GM21367 (cell line): Measurements from ENCODE around the gene ADAM10.
"Not testable (repeated sequence)": the region's sequence is repeated elsewhere in the genome, so short reads cannot be mapped to it uniquely, and the experiment has no call there.

Experiments
- ATAC-seq: cut with Tn5 transposase; IDR thresholded peaks from one replicate; pipeline ENCODE4 v1.9.1; 2021; ENCODE audit not compliant: unreplicated experiment

The ADAM10 gene, protein sequence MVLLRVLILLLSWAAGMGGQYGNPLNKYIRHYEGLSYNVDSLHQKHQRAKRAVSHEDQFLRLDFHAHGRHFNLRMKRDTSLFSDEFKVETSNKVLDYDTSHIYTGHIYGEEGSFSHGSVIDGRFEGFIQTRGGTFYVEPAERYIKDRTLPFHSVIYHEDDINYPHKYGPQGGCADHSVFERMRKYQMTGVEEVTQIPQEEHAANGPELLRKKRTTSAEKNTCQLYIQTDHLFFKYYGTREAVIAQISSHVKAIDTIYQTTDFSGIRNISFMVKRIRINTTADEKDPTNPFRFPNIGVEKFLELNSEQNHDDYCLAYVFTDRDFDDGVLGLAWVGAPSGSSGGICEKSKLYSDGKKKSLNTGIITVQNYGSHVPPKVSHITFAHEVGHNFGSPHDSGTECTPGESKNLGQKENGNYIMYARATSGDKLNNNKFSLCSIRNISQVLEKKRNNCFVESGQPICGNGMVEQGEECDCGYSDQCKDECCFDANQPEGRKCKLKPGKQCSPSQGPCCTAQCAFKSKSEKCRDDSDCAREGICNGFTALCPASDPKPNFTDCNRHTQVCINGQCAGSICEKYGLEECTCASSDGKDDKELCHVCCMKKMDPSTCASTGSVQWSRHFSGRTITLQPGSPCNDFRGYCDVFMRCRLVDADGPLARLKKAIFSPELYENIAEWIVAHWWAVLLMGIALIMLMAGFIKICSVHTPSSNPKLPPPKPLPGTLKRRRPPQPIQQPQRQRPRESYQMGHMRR

DNA sequence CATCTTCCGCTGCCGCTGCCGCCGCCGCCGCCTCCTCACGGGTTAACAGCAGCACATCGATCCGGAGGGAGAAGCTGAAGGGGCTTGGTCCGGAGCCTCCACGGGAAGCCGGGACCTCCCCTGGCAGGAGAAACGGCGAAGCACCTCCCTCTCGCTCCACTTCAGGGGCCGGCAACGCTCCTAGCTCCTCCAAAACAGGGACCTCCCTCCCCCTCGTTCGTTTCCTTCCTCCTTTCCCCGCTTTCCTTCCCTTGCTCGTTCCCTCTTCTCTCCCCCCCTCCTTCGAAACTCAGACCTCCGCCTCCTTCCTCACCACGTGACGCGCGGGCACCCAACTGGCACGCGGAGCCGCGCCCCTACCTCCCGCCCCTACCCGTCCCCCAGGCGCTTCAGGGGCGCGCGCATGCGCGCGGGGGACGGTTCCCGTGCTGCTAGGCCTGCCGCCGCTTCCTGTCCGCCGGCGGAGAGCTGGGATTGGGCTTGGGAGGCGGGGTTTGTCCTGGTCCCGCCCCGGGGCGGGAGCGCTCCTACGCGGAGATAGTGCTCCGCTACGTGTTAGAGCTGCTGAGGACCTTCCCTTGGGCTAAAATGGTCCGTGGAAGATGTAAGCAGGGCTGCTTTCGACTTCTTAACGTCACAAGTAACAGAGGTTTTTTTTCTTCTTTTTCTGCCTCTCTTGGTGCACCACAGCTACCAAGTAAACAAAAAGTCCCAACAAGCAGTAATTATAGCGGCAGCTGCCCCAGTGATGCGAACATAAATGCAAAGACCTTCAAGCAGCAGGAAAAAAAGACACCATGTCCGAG, at the start of gene ADAM10:
TSS of gene ADAM10 (minus strand) at position 176 of the 806 bp plus-strand sequence. CDS start at position 3, 173 bp downstream.
- ATAC-seq = peak; percentile 70

DNA sequence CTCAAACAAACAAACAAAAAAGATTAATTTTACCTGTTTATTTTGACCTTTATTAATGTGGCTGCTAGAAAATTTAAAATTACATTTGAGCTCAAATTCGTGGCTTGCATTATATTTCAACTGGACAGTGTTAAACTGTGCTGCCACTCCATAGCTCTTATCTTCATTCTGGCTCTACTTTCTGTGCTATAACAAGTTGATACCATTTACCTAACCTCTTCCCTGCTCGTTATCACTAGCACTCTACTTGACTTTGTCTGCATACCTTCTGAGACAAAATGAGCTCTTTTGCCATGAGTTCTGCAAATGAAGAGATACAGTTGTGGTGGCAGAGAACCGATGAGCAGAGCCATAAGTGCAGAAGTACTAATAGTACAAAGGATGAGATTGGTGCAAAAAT, 48.0 kb upstream of the ADAM10 start:
- no peak for ATAC-seq

GRCh38 chr15:58795825-58796224, 46.3 kb upstream of the ADAM10 start:
- no peak for ATAC-seq

DNA sequence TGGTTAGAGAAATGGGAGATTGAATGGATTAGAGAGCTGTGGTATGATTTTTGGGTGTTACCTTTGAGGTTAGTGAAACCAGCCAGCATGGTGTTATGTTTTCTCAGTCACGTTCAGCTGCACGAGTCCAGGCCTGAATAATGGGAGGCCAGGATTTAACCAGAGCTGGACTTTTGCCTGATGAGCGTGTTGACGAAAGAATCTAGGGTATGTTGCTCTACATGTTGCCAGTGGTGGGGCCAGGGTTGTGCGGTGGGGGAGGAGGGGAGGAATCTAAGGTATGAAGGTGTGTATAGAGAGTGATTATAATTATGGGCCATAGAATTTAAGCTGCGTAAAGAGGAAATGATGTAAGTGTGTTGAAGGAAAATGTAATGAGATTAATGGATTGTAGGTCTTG, 44.4 kb upstream of the ADAM10 start:
- ATAC-seq = no peak

DNA sequence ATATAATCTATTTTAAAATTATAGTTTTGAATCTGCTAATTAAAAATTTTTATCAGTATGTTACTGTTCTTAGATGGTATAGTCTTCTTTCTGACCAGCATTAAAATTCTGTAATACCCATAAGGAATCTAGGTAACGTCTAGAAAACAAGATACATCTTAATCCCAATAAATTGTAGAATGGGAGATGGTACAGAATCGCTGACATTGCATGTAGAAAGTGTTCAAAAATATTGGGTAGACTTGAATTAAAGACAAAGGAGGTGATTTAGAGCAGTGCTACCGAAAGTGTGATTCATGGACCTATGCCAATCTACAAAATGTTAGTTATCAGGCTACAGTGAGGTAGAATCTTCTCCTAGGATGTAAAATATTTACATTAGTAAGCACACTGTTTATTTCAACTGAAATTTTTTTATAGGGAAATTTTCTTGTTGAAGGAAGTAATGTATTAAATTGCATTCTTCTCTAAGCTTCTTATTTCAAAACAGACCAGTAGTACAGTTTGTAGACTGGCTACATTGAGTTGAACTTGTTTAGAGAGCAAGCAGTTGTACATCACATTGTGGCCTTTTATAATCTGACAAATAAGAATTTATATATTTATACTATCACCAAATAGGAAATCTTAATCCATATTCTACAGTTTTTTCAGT, 38.7 kb upstream of the ADAM10 start:
- ATAC-seq = no peak

- ATAC-seq = no peak
Measured at GRCh38 chr15:58785355-58785754, 35.8 kb upstream of the ADAM10 start.

DNA sequence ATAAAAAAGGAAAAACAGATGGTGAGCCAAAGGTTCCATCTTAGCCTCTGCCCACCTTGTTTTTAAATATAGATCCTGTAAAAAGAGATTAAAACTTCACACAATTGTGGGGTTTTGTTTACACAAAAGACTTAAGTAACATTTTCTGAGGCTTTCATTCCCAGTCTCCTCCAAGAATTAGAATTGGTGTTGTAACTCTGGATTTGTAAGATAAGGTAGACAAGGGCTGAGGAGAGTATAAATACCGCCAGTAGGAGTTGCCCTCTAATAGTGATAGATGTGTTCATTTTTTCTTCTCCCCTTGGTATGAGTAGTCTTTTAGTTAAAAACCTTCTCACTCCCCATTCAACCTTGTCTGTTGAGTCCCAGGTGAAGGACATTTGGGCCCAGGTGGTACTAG, 30.0 kb upstream of the ADAM10 start:
- ATAC-seq = no peak

DNA sequence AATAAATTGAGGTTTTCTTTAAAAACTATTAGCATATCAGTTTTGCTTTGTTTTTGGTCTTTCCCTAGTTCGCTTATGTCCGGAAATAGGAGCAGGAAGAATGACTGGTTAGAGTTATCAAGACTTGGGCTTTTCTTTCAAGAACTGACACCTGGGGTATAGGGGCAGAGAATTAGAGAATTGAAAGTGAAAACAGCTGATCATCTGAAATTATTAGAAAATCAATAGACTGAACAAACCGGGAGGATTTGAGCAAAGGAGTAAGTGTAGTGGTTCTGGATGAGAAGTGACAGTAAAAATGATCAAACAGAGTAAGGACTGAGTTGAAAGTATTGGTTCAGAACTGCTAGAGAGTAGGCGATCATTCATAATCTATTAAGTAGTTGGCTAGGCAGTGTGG, 27.6 kb upstream of the ADAM10 start:
- no peak for ATAC-seq

DNA sequence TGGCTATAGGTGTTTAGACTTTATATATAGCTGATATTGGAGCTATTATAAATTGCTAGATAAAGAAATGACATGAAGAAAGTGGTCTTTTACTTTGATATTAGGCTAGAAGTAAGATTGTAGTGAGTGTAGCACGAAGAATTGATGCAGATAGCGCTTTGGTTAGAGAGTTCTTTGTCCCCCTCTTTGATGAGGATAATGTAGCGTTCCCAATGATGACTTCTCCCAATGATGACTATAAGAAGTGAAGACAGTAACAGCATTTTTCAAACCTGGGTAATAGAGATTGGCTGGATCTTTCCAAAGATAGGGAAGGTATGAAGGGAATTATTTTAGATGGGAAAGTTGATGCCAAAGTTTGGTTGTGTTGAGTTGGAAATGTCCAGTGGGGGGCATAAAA, 25.9 kb upstream of the ADAM10 start:
- ATAC-seq = no peak

- no peak for ATAC-seq
Measured at GRCh38 chr15:58773024-58773423, 23.5 kb upstream of the ADAM10 start.

- ATAC-seq = peak; percentile 7
Measured at GRCh38 chr15:58771621-58772250, 22.2 kb upstream of the ADAM10 start.

DNA sequence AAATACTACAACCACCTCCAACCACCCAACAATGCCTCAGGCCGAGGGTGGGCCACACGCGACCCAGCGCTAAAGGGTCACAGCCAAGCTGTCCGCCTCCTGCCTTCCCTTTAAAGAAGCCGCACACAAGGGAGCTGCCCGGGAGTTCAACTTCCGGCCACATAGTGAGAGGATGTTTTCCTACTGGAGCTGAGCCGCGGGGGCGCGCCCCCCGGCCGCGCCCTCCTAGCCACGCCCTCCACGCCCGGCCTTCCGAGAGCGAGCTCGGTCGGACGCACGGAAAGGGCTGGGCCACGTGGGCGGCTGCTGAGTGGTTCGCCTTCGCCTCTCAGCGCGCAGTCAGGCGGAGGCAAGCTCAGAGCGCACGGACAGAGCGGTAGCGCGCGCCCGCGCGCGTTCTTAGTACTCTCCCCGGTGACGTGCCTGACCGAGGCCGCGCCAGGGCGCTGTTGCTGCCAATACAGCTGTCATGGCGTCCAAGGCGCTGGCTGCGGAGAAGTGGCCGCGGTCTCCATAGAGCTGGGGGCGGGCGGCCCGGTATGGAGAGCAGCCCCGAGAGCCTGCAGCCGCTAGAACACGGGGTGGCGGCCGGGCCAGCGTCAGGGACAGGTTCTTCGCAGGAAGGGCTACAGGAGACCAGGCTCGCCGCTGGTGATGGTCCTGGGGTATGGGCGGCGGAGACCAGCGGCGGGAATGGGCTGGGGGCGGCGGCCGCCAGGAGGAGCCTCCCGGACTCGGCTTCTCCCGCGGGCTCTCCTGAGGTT, 21.5 kb upstream of the ADAM10 start, which contains the start of gene MINDY2:
TSS of gene MINDY2 (plus strand) at position 446 of the 764 bp plus-strand sequence. CDS start at position 540, 94 bp downstream.
- ATAC-seq = peak; percentile 94

DNA sequence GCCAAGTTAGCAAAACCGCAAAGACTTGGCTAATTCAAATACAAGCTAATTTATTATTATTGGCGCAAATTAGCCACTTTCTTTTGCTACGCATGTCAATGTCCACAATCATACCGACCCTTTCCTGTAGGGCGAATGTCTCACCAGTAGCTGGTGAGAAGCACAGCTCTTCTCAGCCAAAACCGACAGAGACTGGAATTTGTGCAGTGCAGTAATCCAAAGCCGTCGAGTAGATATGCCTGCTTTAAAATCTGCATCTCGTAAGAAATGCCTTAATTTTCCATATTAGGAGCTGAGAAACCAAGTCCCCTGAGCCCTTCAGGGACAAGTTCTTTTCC, 21.0 kb upstream of the ADAM10 start:
- ATAC-seq = no peak

DNA sequence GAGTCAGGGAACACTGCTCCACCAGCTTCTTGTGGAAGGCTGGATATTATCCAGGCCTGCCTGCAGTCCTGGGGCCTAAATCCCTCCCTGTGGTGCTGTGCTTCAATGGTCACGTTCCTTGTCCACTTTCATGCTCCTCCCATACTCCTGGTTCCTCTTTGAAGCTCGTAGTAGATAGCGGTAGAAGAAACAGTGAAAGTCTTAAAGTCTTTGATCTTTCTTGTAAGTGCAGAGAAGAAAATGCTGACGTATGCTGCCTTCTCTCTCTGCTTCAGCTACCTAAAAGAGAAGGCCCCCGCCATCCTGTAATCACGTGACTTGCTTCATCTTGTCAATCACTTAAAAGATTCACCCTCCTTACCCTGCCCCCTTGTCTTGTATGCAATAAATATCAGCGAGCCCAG, 19.1 kb upstream of the ADAM10 start:
- ATAC-seq = not testable (repeated sequence)

- no peak for ATAC-seq
Measured at GRCh38 chr15:58766290-58766689, 16.8 kb upstream of the ADAM10 start.

GRCh38 chr15:58764468-58764867, 15.0 kb upstream of the ADAM10 start:
- no peak for ATAC-seq

DNA sequence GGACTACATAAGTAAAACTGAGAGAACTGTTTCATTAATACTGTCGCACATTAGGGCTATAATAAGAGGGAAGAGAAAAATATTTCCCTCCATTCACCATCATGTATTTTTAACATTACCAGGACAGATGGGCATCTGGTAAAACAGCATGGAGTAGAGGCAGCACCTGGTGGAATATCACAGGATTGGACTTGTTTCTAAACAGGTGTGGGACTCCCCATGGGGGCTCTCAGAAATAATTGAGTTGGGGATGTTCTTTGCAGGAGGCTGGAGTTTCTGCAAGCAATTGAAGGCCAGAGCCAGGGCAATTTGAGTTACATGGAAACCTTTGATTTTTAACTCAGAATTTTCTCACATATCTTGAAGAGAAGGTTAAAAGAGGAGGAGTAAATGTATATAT, 13.2 kb upstream of the ADAM10 start:
- ATAC-seq = no peak

DNA sequence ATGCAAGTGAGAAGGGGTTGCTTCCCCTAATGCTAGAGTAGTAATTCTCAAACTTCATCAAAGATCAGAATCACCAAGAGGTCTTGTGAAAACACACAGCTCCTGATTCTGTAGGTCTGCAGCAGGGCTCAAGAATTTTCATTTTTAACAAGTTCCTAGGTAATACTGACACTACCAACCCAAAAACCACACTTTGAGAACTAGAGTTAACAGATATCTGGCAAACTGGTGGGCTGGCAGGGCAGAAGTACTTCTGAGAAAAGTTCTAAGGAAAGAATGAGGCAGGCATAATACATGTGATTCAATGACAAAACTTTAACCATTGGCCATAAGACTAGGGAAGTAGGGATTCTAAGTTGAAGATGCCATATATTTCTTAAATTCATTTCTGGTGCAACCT, 12.8 kb upstream of the ADAM10 start:
- no peak for ATAC-seq

GRCh38 chr15:58761010-58761388, 11.5 kb upstream of the ADAM10 start:
- ATAC-seq = no peak
